PFSK-1 (cell line): Measurements from ENCODE around the gene ADAMTS9.

Experiments
- FOXP2 ChIP-seq: optimal IDR thresholded peaks from 2 replicates; pipeline ENCODE3; 2011; ENCODE audit warnings: borderline replicate concordance, control low read depth, inconsistent platforms; ENCODE audit not compliant: insufficient read depth; ENCODE audit errors: extremely low read length, extremely low read depth
- POLR2AphosphoS5 ChIP-seq: IDR thresholded peaks from 2 replicates; pipeline ENCODE4 v1.6.1; 2012; ENCODE audit warnings: low read depth, mild to moderate bottlenecking, control low read depth, low read length, moderate library complexity
- SIN3A ChIP-seq: IDR thresholded peaks from 2 replicates; pipeline ENCODE4 v1.6.1; 2012; ENCODE audit warnings: mild to moderate bottlenecking, low read length, moderate library complexity, borderline replicate concordance; ENCODE audit not compliant: insufficient read depth
- TAF1 ChIP-seq: IDR thresholded peaks from 2 replicates; pipeline ENCODE4 v1.6.1; 2012; ENCODE audit warnings: low read length, control low read depth, borderline replicate concordance; ENCODE audit not compliant: insufficient read depth
- TF ChIP-seq, protein P1 (sequence below), 2 experiments: IDR thresholded peaks; 2 replicates each; pipeline versions ENCODE4 v1.6.1 to v1.8.0; 2011 to 2012; ENCODE audit warnings: low read depth in 2 of 2, low read length in 2 of 2, control low read depth in 1 of 2, inconsistent platforms in 1 of 2, mild to moderate bottlenecking in 1 of 2, moderate library complexity in 1 of 2; ENCODE audit not compliant: insufficient read depth in 1 of 2

DNA sequence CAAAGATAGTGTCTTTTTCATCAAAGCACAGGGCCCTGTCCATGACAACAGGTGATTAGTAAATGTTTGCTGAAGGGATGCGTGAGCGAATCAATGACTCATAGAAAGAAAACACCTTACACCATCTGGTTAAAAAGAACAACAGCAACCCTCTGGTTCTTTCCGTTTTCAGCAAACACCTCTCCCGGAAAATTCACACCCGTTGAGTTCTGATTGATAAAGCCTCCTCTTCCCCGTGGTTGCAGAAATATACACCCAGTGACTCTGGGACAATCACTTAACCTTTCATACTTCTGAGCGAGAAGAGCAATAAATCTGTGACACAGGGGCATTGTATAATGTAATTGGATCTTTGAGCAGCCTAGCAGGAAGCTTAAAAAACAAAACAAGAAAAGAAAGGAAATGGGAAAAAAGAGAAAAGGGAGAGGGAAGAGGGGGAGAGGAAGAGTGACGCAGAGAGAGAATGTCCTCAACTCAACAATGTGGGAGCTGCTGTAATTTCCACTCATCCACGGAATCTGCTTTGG lies 37.6 kb downstream of the ADAMTS9 start:
- TF ChIP-seq POLR2AphosphoS5: no peak
- TF ChIP-seq, protein P1, sequence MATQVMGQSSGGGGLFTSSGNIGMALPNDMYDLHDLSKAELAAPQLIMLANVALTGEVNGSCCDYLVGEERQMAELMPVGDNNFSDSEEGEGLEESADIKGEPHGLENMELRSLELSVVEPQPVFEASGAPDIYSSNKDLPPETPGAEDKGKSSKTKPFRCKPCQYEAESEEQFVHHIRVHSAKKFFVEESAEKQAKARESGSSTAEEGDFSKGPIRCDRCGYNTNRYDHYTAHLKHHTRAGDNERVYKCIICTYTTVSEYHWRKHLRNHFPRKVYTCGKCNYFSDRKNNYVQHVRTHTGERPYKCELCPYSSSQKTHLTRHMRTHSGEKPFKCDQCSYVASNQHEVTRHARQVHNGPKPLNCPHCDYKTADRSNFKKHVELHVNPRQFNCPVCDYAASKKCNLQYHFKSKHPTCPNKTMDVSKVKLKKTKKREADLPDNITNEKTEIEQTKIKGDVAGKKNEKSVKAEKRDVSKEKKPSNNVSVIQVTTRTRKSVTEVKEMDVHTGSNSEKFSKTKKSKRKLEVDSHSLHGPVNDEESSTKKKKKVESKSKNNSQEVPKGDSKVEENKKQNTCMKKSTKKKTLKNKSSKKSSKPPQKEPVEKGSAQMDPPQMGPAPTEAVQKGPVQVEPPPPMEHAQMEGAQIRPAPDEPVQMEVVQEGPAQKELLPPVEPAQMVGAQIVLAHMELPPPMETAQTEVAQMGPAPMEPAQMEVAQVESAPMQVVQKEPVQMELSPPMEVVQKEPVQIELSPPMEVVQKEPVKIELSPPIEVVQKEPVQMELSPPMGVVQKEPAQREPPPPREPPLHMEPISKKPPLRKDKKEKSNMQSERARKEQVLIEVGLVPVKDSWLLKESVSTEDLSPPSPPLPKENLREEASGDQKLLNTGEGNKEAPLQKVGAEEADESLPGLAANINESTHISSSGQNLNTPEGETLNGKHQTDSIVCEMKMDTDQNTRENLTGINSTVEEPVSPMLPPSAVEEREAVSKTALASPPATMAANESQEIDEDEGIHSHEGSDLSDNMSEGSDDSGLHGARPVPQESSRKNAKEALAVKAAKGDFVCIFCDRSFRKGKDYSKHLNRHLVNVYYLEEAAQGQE (IDR thresholded peaks at IDR 0.05; ENCODE audit: insufficient read depth in 1 of 2, low read depth in 2 of 2, low read length in 2 of 2): no peak
- TF ChIP-seq FOXP2: no peak
- no peak for TF ChIP-seq SIN3A
- no peak for TF ChIP-seq TAF1
